GM23248 (cell line): ENCODE results near the gene SPC25.
"Not testable (repeated sequence)": the region's sequence is repeated elsewhere in the genome, so short reads cannot be mapped to it uniquely, and the experiment has no call there.

Experiments used
- EZH2 ChIP-seq: fragments of 200-600 bp; sonication (generic); IDR thresholded peaks from 2 replicates; pipeline ENCODE4 v1.6.1; 2018; ENCODE audit warnings: antibody characterized with exemption, mild to moderate bottlenecking; ENCODE audit not compliant: insufficient read depth, poor library complexity, severe bottlenecking
- EZH2phosphoT487 ChIP-seq: fragments of 200-600 bp; sonication (generic); IDR thresholded peaks from 2 replicates; pipeline ENCODE4 v1.6.1; 2018; ENCODE audit warnings: antibody characterized with exemption, moderate library complexity, mild to moderate bottlenecking, low read depth; ENCODE audit not compliant: insufficient read depth

DNA sequence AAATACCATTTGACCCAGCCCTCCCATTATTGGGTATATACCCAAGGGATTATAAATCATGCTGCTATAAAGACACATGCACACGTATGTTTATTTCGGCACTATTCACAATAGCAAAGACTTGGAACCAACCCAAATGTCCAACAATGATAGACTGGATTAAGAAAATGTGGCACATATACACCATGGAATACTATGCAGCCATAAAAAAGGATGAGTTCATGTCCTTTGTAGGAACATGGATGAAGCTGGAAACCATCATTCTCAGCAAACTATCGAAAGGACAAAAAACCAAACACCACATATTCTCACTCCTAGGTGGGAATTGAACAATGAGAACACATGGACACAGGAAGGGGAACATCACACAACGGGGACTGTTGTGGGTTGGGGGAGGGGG lies 19.4 kb downstream of the SPC25 start:
- not testable (repeated sequence) for TF ChIP-seq EZH2phosphoT487, EZH2
